HCT116 (cell line): ENCODE data around the gene BRD7. TPM values are rescaled to one million over a fixed set of nuclear protein-coding genes. Genes with fewer than 3 reads are reported as not detected.

ENCODE experiments used
- ATAC-seq: fragments of 200-7000 bp; cut with Tn5 transposase; 2 replicates; pipeline ENCODE4 v1.9.1; 2020; ENCODE audit warnings: mild to moderate bottlenecking, moderate library complexity
- BruUV-seq: library from RNA; stranded (reverse); fragments of 400-500 nt; replicated peaks from 2 replicates; lab custom pipeline; 2021; lab: Mats Ljungman, UMichigan
- CTCF ChIA-PET: fragments of 300-600 bp; sonication (Branson Sonifier 250); formaldehyde crosslinking; loops from one replicate; lab custom pipeline; 2021; ENCODE audit warnings: antibody characterized with exemption; lab: Charles Lee
- POLR2A ChIA-PET: fragments of 300-600, 350-600 bp; sonication (Branson Sonifier 250); formaldehyde crosslinking; loops from one replicate; lab custom pipeline; 2021; ENCODE audit warnings: antibody characterized with exemption; lab: Charles Lee
- RAD21 ChIA-PET, 2 experiments: fragments of 300-600 bp; sonication (Branson Sonifier 250); formaldehyde crosslinking; loops; one replicate each; lab custom pipeline; 2023; ENCODE audit warnings: low total read pairs in 2 of 2; ENCODE audit not compliant: uncharacterized antibody in 2 of 2, unreplicated experiment in 2 of 2, low non-redundant PET in 1 of 2; lab: Charles Lee
- DNase-seq: peaks from one replicate; pipeline ENCODE4 v3.0.0-alpha.2; 2010; ENCODE audit warnings: low read depth, low spot score
- H2AFZ ChIP-seq: fragments of 200-600 bp; shearing (Covaris generic), sonication (generic); 2 replicates; pipeline ENCODE4 v1.6.1; 2017; ENCODE audit warnings: low read depth, mixed run types, mixed read lengths, antibody characterized with exemption, low read length; ENCODE audit not compliant: poor library complexity, severe bottlenecking
- H3K27ac ChIP-seq: 2 replicates; pipeline ENCODE4 v1.5.1; 2012; ENCODE audit warnings: low read depth, low read length
- H3K27me3 ChIP-seq: fragments of 200-600 bp; sonication (generic); 2 replicates; pipeline ENCODE4 v1.6.1; 2016; ENCODE audit warnings: mixed run types, low read length, mixed read lengths; ENCODE audit not compliant: insufficient read depth
- H3K36me3 ChIP-seq, 2 experiments: fragments of 200-500 bp in 1 of 2; fragments of 200-600 bp in 1 of 2; sonication (Bioruptor generic) in 1 of 2; sonication (generic) in 1 of 2; 2 replicates each; pipeline versions ENCODE4 v1.5.1 to v1.6.1; 2014 to 2016; ENCODE audit warnings: low read length in 2 of 2, inconsistent platforms in 1 of 2, mixed read lengths in 1 of 2, mixed run types in 1 of 2; ENCODE audit not compliant: insufficient read depth in 2 of 2, control insufficient read depth in 1 of 2
- H3K4me1 ChIP-seq, 2 experiments: fragments of 200-600 bp in 1 of 2; sonication (generic) in 1 of 2; 2 replicates each; pipeline versions ENCODE4 v1.5.1 to v1.6.1; 2012 to 2017; ENCODE audit warnings: low read length in 2 of 2, inconsistent platforms in 1 of 2, mild to moderate bottlenecking in 1 of 2, mixed read lengths in 1 of 2, mixed run types in 1 of 2, moderate library complexity in 1 of 2; ENCODE audit not compliant: insufficient read depth in 2 of 2, control insufficient read depth in 1 of 2
- H3K4me2 ChIP-seq: fragments of 200-600 bp; sonication (generic); 2 replicates; pipeline ENCODE4 v1.6.1; 2017; ENCODE audit warnings: mixed run types, low read length, mixed read lengths
- H3K4me3 ChIP-seq, 2 experiments: fragments of 200-600 bp in 1 of 2; sonication (generic) in 1 of 2; replicated peaks in 1 of 2; 2 replicates each; pipeline ENCODE4 v1.5.1; 2011 to 2016; ENCODE audit warnings: low read length in 2 of 2, control low read depth in 1 of 2, low read depth in 1 of 2, mild to moderate bottlenecking in 1 of 2, mixed read lengths in 1 of 2, mixed run types in 1 of 2
- H3K79me2 ChIP-seq: fragments of 200-600 bp; sonication (generic); 2 replicates; pipeline ENCODE4 v1.6.1; 2017; ENCODE audit warnings: mild to moderate bottlenecking, mixed run types, low read length, moderate library complexity, mixed read lengths; ENCODE audit not compliant: insufficient read depth
- H3K9ac ChIP-seq: fragments of 200-600 bp; sonication (generic); 2 replicates; pipeline ENCODE4 v1.6.1; 2016; ENCODE audit warnings: low read length, mixed read lengths
- H3K9me2 ChIP-seq: fragments of 200-600 bp; sonication (generic), shearing (Covaris generic); 2 replicates; pipeline ENCODE4 v1.6.1; 2017; ENCODE audit warnings: mixed run types, mild to moderate bottlenecking, moderate library complexity; ENCODE audit not compliant: insufficient read depth
- H3K9me3 ChIP-seq, 2 experiments: fragments of 200-500 bp in 1 of 2; fragments of 200-600 bp in 1 of 2; sonication (Bioruptor generic) in 1 of 2; sonication (generic) in 1 of 2; 2 replicates each; pipeline ENCODE4 v1.6.1; 2014 to 2017; ENCODE audit warnings: low read length in 2 of 2, mixed read lengths in 2 of 2, inconsistent platforms in 1 of 2, low read depth in 1 of 2, mild to moderate bottlenecking in 1 of 2, mixed run types in 1 of 2, moderate library complexity in 1 of 2; ENCODE audit not compliant: control insufficient read depth in 1 of 2, insufficient read depth in 1 of 2
- H4K20me1 ChIP-seq: fragments of 200-600 bp; sonication (generic), shearing (Covaris generic); 2 replicates; pipeline ENCODE4 v1.6.1; 2017; ENCODE audit warnings: mixed run types, mild to moderate bottlenecking, moderate library complexity; ENCODE audit not compliant: insufficient read depth
- CBX3 ChIP-seq: IDR thresholded peaks from 2 replicates; pipeline ENCODE4 v1.6.1; 2012; ENCODE audit warnings: low read depth
- CEBPB ChIP-seq: IDR thresholded peaks from 2 replicates; pipeline ENCODE4 v1.6.1; 2012; ENCODE audit warnings: low read depth
- ELF1 ChIP-seq: IDR thresholded peaks from 2 replicates; pipeline ENCODE4 v1.6.1; 2012; ENCODE audit warnings: low read depth, borderline replicate concordance
- EZH2phosphoT487 ChIP-seq: fragments of 200-600 bp; IDR thresholded peaks from 2 replicates; pipeline ENCODE4 v1.6.1; 2018; ENCODE audit warnings: antibody characterized with exemption, borderline replicate concordance
- MAX ChIP-seq: IDR thresholded peaks from 2 replicates; pipeline ENCODE4 v1.6.1; 2012
- POLR2A ChIP-seq: IDR thresholded peaks from 2 replicates; pipeline ENCODE4 v1.7.0; 2011; ENCODE audit warnings: borderline replicate concordance; ENCODE audit not compliant: insufficient read depth, insufficient read length; ENCODE audit errors: extremely low read depth
- RAD21 ChIP-seq: IDR thresholded peaks from 2 replicates; pipeline ENCODE4 v1.6.1; 2012; ENCODE audit warnings: low read depth, mild to moderate bottlenecking
- SP1 ChIP-seq: IDR thresholded peaks from 2 replicates; pipeline ENCODE4 v1.6.1; 2012; ENCODE audit warnings: low read depth
- SRF ChIP-seq: IDR thresholded peaks from 2 replicates; pipeline ENCODE4 v1.6.1; 2012; ENCODE audit warnings: low read depth
- YY1 ChIP-seq: IDR thresholded peaks from 2 replicates; pipeline ENCODE4 v1.6.1; 2011; ENCODE audit warnings: low read length, low read depth, moderate library complexity, mild to moderate bottlenecking; ENCODE audit not compliant: insufficient replicate concordance; ENCODE audit errors: extremely low read depth
- ZBTB33 ChIP-seq: IDR thresholded peaks from 2 replicates; pipeline ENCODE4 v1.6.1; 2011; ENCODE audit warnings: mild to moderate bottlenecking, low read length, moderate library complexity; ENCODE audit not compliant: insufficient replicate concordance; ENCODE audit errors: extremely low read depth
- intact Hi-C: fragments of 100-400 bp; cut with micrococcal nuclease; formaldehyde crosslinking; loops from 2 replicates; pipeline ENCODE4 v1.10.0; 2022
- total RNA-seq: library from RNA; stranded (reverse); gene quantifications from one replicate; pipeline ENCODE4 v1.2.1, GENCODE V29; 2021; ENCODE audit not compliant: unreplicated experiment
- TF ChIP-seq, protein P1 (sequence below): IDR thresholded peaks from 2 replicates; pipeline ENCODE4 v1.6.1; 2012
- TF ChIP-seq, protein P2 (sequence below), 3 experiments: fragments of 200-600 bp in 1 of 3; sonication (generic) in 1 of 3; IDR thresholded peaks in 2 of 3; conservative IDR thresholded peaks in 1 of 3; 2 replicates each; pipeline ENCODE4 v1.5.1; 2012 to 2017; ENCODE audit warnings: low read depth in 2 of 3, low read length in 2 of 3, antibody characterized with exemption in 1 of 3, borderline replicate concordance in 1 of 3, control low read depth in 1 of 3, mild to moderate bottlenecking in 1 of 3, mixed read lengths in 1 of 3, mixed run types in 1 of 3, moderate library complexity in 1 of 3; ENCODE audit not compliant: insufficient read depth in 1 of 3

The BRD7 gene
- total RNA-seq, 1 experiment from 2014 or later = 85.4 TPM

DNA sequence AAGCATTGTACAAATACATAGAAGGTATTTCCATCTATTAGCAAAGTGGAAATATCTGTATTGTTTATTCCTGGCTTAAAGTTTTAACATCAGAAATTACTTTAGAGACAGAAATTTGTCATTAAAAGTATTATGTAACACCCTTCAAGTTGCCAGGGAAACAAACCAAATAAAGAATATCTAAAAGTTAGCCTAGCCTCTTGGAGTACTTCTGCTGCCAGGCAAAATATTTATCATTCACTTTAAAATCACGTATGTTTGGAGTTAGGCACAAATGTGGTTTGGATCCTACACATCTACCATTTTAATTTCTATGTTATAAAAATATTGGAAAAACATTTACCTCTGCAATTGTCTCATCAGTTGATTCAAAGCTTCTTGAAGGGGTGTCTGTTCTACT is 14.7 kb downstream of the BRD7 start:
- Histone ChIP-seq H3K27me3 (no peaks in the 10 kb centered on the region), H3K27ac (no peak overlapping the region), H2AFZ (no peak overlapping the region), H3K9me2 (no peaks in the 10 kb centered on the region), H3K36me3 (peaks cover 39 to 40% of the 10 kb centered on the region in 2 experiments), H3K9me3 (no peaks in the 10 kb centered on the region), H4K20me1 (no peaks in the 10 kb centered on the region), H3K79me2 (peaks cover 47% of the 10 kb centered on the region), H3K4me1 (no peaks in the 10 kb centered on the region), H3K9ac (no peak overlapping the region), H3K4me3 (no peak overlapping the region), H3K4me2 (no peak overlapping the region)
- TF ChIP-seq YY1 = no peak
- TF ChIP-seq, protein P1, sequence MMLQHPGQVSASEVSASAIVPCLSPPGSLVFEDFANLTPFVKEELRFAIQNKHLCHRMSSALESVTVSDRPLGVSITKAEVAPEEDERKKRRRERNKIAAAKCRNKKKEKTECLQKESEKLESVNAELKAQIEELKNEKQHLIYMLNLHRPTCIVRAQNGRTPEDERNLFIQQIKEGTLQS = no peak
- TF ChIP-seq, protein P2, sequence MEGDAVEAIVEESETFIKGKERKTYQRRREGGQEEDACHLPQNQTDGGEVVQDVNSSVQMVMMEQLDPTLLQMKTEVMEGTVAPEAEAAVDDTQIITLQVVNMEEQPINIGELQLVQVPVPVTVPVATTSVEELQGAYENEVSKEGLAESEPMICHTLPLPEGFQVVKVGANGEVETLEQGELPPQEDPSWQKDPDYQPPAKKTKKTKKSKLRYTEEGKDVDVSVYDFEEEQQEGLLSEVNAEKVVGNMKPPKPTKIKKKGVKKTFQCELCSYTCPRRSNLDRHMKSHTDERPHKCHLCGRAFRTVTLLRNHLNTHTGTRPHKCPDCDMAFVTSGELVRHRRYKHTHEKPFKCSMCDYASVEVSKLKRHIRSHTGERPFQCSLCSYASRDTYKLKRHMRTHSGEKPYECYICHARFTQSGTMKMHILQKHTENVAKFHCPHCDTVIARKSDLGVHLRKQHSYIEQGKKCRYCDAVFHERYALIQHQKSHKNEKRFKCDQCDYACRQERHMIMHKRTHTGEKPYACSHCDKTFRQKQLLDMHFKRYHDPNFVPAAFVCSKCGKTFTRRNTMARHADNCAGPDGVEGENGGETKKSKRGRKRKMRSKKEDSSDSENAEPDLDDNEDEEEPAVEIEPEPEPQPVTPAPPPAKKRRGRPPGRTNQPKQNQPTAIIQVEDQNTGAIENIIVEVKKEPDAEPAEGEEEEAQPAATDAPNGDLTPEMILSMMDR (IDR thresholded peaks at IDR 0.05 in 2 of 3, conservative IDR thresholded peaks at IDR 0.05 in 1 of 3; ENCODE audit: borderline replicate concordance in 1 of 3, insufficient read depth in 1 of 3, low read depth in 2 of 3, low read length in 2 of 3) = no peak
- no peak for TF ChIP-seq RAD21
- no peak for TF ChIP-seq MAX
- no peak for TF ChIP-seq ELF1
- TF ChIP-seq EZH2phosphoT487 = no peak
- no peak for TF ChIP-seq ZBTB33
- no peak for TF ChIP-seq POLR2A
- TF ChIP-seq CBX3 = no peak
- no peak for TF ChIP-seq CEBPB
- TF ChIP-seq SP1 = no peak
- no peak for TF ChIP-seq SRF
- ATAC-seq (no peak), DNase-seq (no peak)
- BruUV-seq = no TSS peak
- ChIA-PET RAD21 (no interaction called here), CTCF (interaction anchor here (1.0 to 2.3 kb wide), 13 partner anchors 9 to 318 kb away, joined by 3 to 20 read pairs (median 4); partner anchors contain the start of gene BRD7), POLR2A (no interaction called here)
- intact Hi-C loops = loop anchor here (2.0 to 10.0 kb wide), 3 partner anchors 122 to 329 kb away; partner anchors contain the start of gene CNEP1R1
